GM19023 (cell line): ENCODE results near the gene SULT1A1.
"Not testable (repeated sequence)": the region's sequence is repeated elsewhere in the genome, so short reads cannot be mapped to it uniquely, and the experiment has no call there.

Experiments
- ATAC-seq: cut with Tn5 transposase; IDR thresholded peaks from one replicate; pipeline ENCODE4 v1.9.1; 2021; ENCODE audit warnings: mild to moderate bottlenecking, moderate library complexity; ENCODE audit not compliant: unreplicated experiment

SULT1A1 gene

GRCh38 chr16:28608867-28609596, 812 bp downstream of the SULT1A1 start:
- ATAC-seq, result not testable (repeated sequence)

GRCh38 chr16:28608496-28608808, 1.4 kb downstream of the SULT1A1 start:
- ATAC-seq, result not testable (repeated sequence)

- ATAC-seq, result not testable (repeated sequence)
Observed at GRCh38 chr16:28607681-28608495, 2.0 kb downstream of the SULT1A1 start.

GRCh38 chr16:28607116-28607623, 2.7 kb downstream of the SULT1A1 start:
- ATAC-seq, result no peak

- no peak for ATAC-seq
Observed at GRCh38 chr16:28606291-28607115, 3.3 kb downstream of the SULT1A1 start.

- ATAC-seq, result no peak
Observed at GRCh38 chr16:28604186-28604565, 5.7 kb downstream of the SULT1A1 start.

GRCh38 chr16:28603381-28604185, 6.3 kb downstream of the SULT1A1 start:
- ATAC-seq, result no peak

- ATAC-seq, result no peak
Observed at GRCh38 chr16:28602529-28602928, 7.3 kb downstream of the SULT1A1 start.

- not testable (repeated sequence) for ATAC-seq
Observed at GRCh38 chr16:28602062-28602461, 7.8 kb downstream of the SULT1A1 start.

- ATAC-seq, result not testable (repeated sequence)
Observed at GRCh38 chr16:28601589-28601988, 8.3 kb downstream of the SULT1A1 start.

GRCh38 chr16:28600965-28601364, 8.9 kb downstream of the SULT1A1 start:
- not testable (repeated sequence) for ATAC-seq

- ATAC-seq, result not testable (repeated sequence)
Observed at GRCh38 chr16:28599377-28600285, 10.2 kb downstream of the SULT1A1 start.

GRCh38 chr16:28597692-28598261, 12.1 kb downstream of the SULT1A1 start:
- no peak for ATAC-seq

- no peak for ATAC-seq
Observed at GRCh38 chr16:28596840-28597691, 12.8 kb downstream of the SULT1A1 start, which contains the start of gene SULT1A2. Gene SULT1A2 (minus strand): TSS chr16:28597050. CDS start chr16:28595930, 1,120 bp downstream.

GRCh38 chr16:28596115-28596630, 13.7 kb downstream of the SULT1A1 start:
- ATAC-seq, result no peak

- ATAC-seq, result not testable (repeated sequence)
Observed at GRCh38 chr16:28595451-28595850, 14.4 kb downstream of the SULT1A1 start.

- ATAC-seq, result no peak
Observed at GRCh38 chr16:28592979-28593553, 16.8 kb downstream of the SULT1A1 start.
